ENCODE data around the gene RAPH1.
A peak's percentile ranks its signal among the peaks of the same experiment; 100 is the strongest.

The RAPH1 gene

DNA sequence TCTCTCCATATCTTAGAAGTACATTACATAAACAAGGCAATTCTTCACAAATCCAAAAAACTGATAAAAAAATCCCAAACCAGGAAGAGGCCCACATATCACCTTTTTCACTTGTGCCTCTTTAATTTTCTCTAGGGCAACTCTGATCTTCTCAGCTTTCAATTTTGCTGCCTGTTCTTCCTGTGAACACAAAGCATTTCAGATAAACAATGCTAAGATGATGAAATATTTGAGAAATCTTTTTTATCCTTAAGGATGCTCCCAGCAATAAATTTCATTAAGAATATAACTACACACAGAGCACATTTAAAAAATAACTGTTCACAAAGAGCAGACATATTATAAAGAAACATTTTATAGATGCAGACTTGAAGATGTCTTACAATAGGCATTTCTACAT, 73.4 kb downstream of the RAPH1 start:
- no peaks in the 10 kb centered on the region for H3K27me3 ChIP-seq

DNA sequence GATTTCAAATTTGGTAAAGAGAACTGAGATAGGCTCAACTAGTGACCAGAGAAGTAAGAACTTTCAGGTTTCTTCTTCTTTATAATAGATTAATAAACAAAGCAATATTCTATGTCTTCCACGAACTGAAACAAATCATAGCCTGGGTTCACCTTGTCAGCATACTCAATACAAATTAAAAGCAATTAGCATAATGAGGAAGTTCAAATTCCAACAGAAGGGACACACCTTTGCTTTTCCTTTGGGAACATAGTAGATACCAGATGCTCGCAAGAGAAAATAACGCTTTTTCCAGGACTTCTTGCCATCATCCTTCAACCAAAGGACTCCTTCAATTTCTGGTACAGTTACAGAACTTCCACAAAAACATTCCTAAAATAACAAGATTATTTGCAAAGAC, 79.9 kb downstream of the RAPH1 start:
- intact Hi-C loops (cut with DNase I; ENCODE audit: low total_unique reads): no loop called here
- TF ChIP-seq, protein P1, sequence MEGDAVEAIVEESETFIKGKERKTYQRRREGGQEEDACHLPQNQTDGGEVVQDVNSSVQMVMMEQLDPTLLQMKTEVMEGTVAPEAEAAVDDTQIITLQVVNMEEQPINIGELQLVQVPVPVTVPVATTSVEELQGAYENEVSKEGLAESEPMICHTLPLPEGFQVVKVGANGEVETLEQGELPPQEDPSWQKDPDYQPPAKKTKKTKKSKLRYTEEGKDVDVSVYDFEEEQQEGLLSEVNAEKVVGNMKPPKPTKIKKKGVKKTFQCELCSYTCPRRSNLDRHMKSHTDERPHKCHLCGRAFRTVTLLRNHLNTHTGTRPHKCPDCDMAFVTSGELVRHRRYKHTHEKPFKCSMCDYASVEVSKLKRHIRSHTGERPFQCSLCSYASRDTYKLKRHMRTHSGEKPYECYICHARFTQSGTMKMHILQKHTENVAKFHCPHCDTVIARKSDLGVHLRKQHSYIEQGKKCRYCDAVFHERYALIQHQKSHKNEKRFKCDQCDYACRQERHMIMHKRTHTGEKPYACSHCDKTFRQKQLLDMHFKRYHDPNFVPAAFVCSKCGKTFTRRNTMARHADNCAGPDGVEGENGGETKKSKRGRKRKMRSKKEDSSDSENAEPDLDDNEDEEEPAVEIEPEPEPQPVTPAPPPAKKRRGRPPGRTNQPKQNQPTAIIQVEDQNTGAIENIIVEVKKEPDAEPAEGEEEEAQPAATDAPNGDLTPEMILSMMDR (IDR thresholded peaks at IDR 0.05): no peak

More for the DNA sequence above, 73.4 kb downstream of the RAPH1 start:
- TF ChIP-seq, protein P1 (IDR thresholded peaks at IDR 0.05): no peak
- Histone ChIP-seq H3K27ac (no peak overlapping the region), H3K4me3 (no peak overlapping the region), H3K36me3 (peaks cover 10 to 36% (median 33%) of the 10 kb centered on the region in 3 donors), H3K4me1 (peaks cover 0 to 4% (median 0%) of the 10 kb centered on the region in 4 donors), H3K9me3 (no peaks in the 10 kb centered on the region)
- DNase-seq: no peak
- intact Hi-C loops (cut with DNase I; ENCODE audit: low total_unique reads): loop anchor here (10.0 kb wide), 1 partner anchor 1007 kb away; no protein-coding TSS in a partner anchor

DNA sequence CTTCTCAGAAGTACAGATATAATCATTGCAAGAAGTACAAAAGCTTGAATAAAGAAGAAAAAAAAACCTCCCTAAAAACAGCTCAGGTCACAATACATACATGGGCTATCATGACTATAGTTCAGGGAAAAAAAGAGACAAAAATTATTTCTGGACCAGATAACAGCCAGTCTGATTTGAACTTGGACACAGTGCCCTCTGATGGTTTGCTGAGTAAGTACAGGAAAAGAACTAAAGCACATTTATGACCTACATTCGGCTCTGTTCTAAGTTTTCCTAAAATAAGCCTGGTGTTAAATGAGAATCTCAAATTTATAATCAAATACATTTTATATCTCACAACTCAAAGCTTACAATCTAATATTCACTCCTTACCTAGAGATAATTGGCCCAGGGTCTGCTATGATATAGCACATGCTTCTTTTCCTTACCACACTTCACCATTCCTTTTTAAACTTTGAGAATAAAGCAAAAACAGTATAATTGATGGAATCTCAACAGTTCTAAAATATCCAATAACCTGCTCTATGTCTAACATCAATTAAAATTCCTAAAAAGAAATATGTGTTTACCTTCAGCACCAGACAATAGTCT, 81.1 kb downstream of the RAPH1 start:
- peak overlapping the region in 1 of 2 donors; percentile 16 for H3K27ac ChIP-seq
- H3K4me1 ChIP-seq: peaks cover 0 to 22% (median 6%) of the 10 kb centered on the region in 4 donors
- TF ChIP-seq, protein P1 (IDR thresholded peaks at IDR 0.05): peak; percentile 69 to 72
- no peak for DNase-seq
- intact Hi-C loops (cut with DNase I; ENCODE audit: low total_unique reads): no loop called here
- peaks cover 1 to 58% (median 44%) of the 10 kb centered on the region in 3 donors for H3K36me3 ChIP-seq
- no peaks in the 10 kb centered on the region for H3K9me3 ChIP-seq
- H3K4me3 ChIP-seq: no peak overlapping the region
- H3K27me3 ChIP-seq: no peaks in the 10 kb centered on the region

More for the DNA sequence above, 79.9 kb downstream of the RAPH1 start:
- DNase-seq: no peak
- Histone ChIP-seq H3K4me3 (no peak overlapping the region), H3K4me1 (peaks cover 0 to 22% (median 6%) of the 10 kb centered on the region in 4 donors), H3K27me3 (no peaks in the 10 kb centered on the region), H3K36me3 (peaks cover 10 to 60% (median 49%) of the 10 kb centered on the region in 3 donors), H3K9me3 (no peaks in the 10 kb centered on the region), H3K27ac (no peak overlapping the region)

DNA sequence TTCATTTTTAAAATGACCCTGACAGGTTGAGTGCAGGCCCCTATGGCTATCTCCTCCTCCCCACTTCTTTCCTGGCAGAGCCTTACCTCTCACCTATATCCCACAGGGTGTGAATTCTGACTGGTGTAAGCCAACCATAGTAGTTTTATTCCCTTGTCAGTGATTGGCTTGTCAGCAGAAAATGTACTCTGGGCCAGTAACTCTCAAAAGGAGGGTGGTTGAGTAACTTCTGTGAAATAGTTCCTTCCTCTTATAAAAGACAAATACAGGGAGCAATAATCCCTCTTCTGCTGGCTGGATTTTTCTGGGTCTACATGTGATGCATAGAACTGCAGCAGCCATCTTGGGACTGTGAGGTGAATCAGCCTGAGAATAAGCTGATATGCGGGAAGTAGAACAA, 83.4 kb downstream of the RAPH1 start:
- intact Hi-C loops (cut with DNase I; ENCODE audit: low total_unique reads): no loop called here
- Histone ChIP-seq H3K27ac (no peak overlapping the region), H3K4me1 (peaks cover 0 to 22% (median 6%) of the 10 kb centered on the region in 4 donors), H3K36me3 (peaks cover 8 to 47% (median 47%) of the 10 kb centered on the region in 3 donors), H3K9me3 (no peaks in the 10 kb centered on the region), H3K27me3 (no peaks in the 10 kb centered on the region), H3K4me3 (no peak overlapping the region)
- DNase-seq: no peak
- TF ChIP-seq, protein P1 (IDR thresholded peaks at IDR 0.05): no peak

DNA sequence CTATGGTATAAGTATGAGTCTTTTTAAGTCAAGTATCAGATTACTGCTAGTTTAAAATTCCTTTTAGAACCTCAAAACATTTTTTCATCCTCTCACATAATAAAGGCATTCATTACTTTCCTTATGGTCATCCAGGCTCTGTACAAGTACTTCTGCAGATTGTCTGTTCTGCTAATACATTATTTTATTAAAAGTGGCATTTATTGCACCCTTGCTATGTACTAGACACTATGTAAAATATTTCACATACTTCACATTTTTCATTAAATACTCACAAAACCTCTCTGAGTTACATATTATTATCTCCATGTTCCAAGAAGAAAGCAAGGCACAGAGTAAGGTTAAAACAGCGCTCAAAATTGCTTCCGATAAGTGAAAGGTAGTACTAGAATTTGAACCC, 84.1 kb downstream of the RAPH1 start:
- Histone ChIP-seq H3K4me1 (peaks cover 0 to 22% (median 6%) of the 10 kb centered on the region in 4 donors), H3K4me3 (no peak overlapping the region), H3K27ac (no peak overlapping the region), H3K36me3 (peaks cover 14 to 53% (median 48%) of the 10 kb centered on the region in 3 donors), H3K27me3 (no peaks in the 10 kb centered on the region), H3K9me3 (no peaks in the 10 kb centered on the region)
- intact Hi-C loops (cut with DNase I; ENCODE audit: low total_unique reads): no loop called here
- TF ChIP-seq, protein P1 (IDR thresholded peaks at IDR 0.05): no peak
- DNase-seq: no peak

All from tibial artery (tissue), 4 donors.